Astrocyte (in vitro differentiated cells and primary cell): Measurements from ENCODE around the gene ZNF444. TPM values are rescaled to one million over a fixed set of nuclear protein-coding genes. Genes with fewer than 3 reads are reported as not detected.

Experiments
- DNase-seq: peaks from one replicate; pipeline ENCODE4 v3.0.0-alpha.2; 2010; ENCODE audit warnings: low read depth
- FAIRE-seq: peaks from 2 replicates; lab custom pipeline; 2011; peaks lifted over from hg19 to GRCh38; lab: Jason Lieb, UNC
- H2AFZ ChIP-seq: 2 replicates; pipeline ENCODE4 v1.6.0; 2012; ENCODE audit warnings: low read depth, low read length, inconsistent platforms
- H3K27ac ChIP-seq: 2 replicates; pipeline ENCODE4 v1.5.1; 2011; ENCODE audit warnings: low read depth, low read length, inconsistent platforms
- H3K27me3 ChIP-seq: 2 replicates; pipeline ENCODE4 v1.6.0; 2011; ENCODE audit warnings: low read length, inconsistent platforms; ENCODE audit not compliant: insufficient read depth
- H3K36me3 ChIP-seq: 2 replicates; pipeline ENCODE4 v1.5.1; 2011; ENCODE audit warnings: low read length, inconsistent platforms; ENCODE audit not compliant: insufficient read depth
- H3K4me1 ChIP-seq: 2 replicates; pipeline ENCODE4 v1.5.1; 2011; ENCODE audit warnings: low read length, inconsistent platforms; ENCODE audit not compliant: insufficient read depth
- H3K4me2 ChIP-seq: 2 replicates; pipeline ENCODE4 v1.6.0; 2012; ENCODE audit warnings: low read length, inconsistent platforms
- H3K4me3 ChIP-seq: 2 replicates; pipeline ENCODE4 v1.5.1; 2011; ENCODE audit warnings: low read depth, mild to moderate bottlenecking, low read length, inconsistent platforms; ENCODE audit not compliant: insufficient read depth
- H3K79me2 ChIP-seq: 2 replicates; pipeline ENCODE4 v1.6.0; 2012; ENCODE audit warnings: mild to moderate bottlenecking, low read length, inconsistent platforms; ENCODE audit not compliant: insufficient read depth
- H3K9ac ChIP-seq: 2 replicates; pipeline ENCODE4 v1.6.0; 2012; ENCODE audit warnings: mild to moderate bottlenecking, low read length, inconsistent platforms
- H3K9me3 ChIP-seq: 2 replicates; pipeline ENCODE4 v1.5.1; 2012; ENCODE audit warnings: low read depth, mild to moderate bottlenecking, low read length, inconsistent platforms; ENCODE audit not compliant: insufficient read depth
- H4K20me1 ChIP-seq: 2 replicates; pipeline ENCODE4 v1.6.0; 2012; ENCODE audit warnings: low read length, inconsistent platforms; ENCODE audit not compliant: insufficient read depth
- H3K27ac Mint-ChIP-seq: one replicate; pipeline ENCODE4 v1.8.0; 2021; ENCODE audit warnings: mild to moderate bottlenecking, mixed read lengths; ENCODE audit not compliant: unreplicated experiment
- H3K27me3 Mint-ChIP-seq: one replicate; pipeline ENCODE4 v1.8.0; 2021; ENCODE audit warnings: low read depth, mixed read lengths; ENCODE audit not compliant: unreplicated experiment
- H3K36me3 Mint-ChIP-seq: one replicate; pipeline ENCODE4 v1.8.0; 2021; ENCODE audit warnings: low read depth, mixed read lengths; ENCODE audit not compliant: unreplicated experiment
- H3K4me1 Mint-ChIP-seq: one replicate; pipeline ENCODE4 v1.8.0; 2021; ENCODE audit warnings: low read depth, mixed read lengths; ENCODE audit not compliant: unreplicated experiment
- H3K4me3 Mint-ChIP-seq: one replicate; pipeline ENCODE4 v1.8.0; 2021; ENCODE audit warnings: mild to moderate bottlenecking, moderate library complexity, mixed read lengths; ENCODE audit not compliant: unreplicated experiment
- H3K9me3 Mint-ChIP-seq: one replicate; pipeline ENCODE4 v1.8.0; 2021; ENCODE audit warnings: mild to moderate bottlenecking, mixed read lengths; ENCODE audit not compliant: unreplicated experiment
- EZH2 ChIP-seq: IDR thresholded peaks from 2 replicates; pipeline ENCODE4 v1.6.1; 2012; ENCODE audit warnings: mild to moderate bottlenecking, low read length, inconsistent platforms; ENCODE audit not compliant: insufficient read depth
- total RNA-seq: library from RNA; stranded (reverse); gene quantifications from 2 replicates; pipeline ENCODE4 v1.2.1, GENCODE V29; 2021
- TF ChIP-seq, protein P1 (sequence below): IDR thresholded peaks from 2 replicates; pipeline ENCODE4 v1.5.1; 2011; ENCODE audit warnings: low read depth, mild to moderate bottlenecking, inconsistent platforms, low read length, moderate library complexity; ENCODE audit not compliant: insufficient read depth

ZNF444 gene
- total RNA-seq, 1 donor from 2014 or later = 34.7 TPM

DNA sequence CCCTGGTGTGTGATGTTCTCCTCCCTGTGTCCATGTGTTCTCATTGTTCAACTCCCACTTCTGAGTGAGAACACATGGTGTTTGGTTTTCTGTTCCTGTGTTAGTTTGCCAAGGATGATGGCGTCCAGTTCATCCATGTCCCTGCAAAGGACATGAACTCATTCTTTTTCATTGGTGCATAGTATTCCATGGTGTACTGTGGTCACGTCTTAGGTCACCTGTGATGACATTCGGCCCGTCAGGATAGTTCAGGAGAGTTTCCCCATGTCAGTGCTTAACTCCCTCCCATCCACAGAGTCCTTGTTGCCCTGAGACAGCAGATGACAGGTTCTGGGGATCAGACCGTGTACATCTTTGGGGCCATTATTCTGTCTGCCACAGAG lies 8.6 kb downstream of the ZNF444 start:
- Histone ChIP-seq H3K9ac (no peak overlapping the region), H3K36me3 (no peaks in the 10 kb centered on the region), H3K4me1 (no peaks in the 10 kb centered on the region), H3K4me2 (no peak overlapping the region), H3K4me3 (no peak overlapping the region), H2AFZ (no peak overlapping the region), H3K9me3 (no peaks in the 10 kb centered on the region), H4K20me1 (peaks cover 48% of the 10 kb centered on the region), H3K27ac (no peak overlapping the region), H3K27me3 (no peaks in the 10 kb centered on the region), H3K79me2 (peaks cover 34% of the 10 kb centered on the region)
- peaks cover 11% of the 10 kb centered on the region for H3K4me1 Mint-ChIP-seq
- FAIRE-seq (no peak), DNase-seq (no peak)
- H3K27me3 Mint-ChIP-seq = no peaks in the 10 kb centered on the region
- peaks cover 13% of the 10 kb centered on the region for H3K36me3 Mint-ChIP-seq
- no peak for TF ChIP-seq EZH2
- TF ChIP-seq, protein P1, sequence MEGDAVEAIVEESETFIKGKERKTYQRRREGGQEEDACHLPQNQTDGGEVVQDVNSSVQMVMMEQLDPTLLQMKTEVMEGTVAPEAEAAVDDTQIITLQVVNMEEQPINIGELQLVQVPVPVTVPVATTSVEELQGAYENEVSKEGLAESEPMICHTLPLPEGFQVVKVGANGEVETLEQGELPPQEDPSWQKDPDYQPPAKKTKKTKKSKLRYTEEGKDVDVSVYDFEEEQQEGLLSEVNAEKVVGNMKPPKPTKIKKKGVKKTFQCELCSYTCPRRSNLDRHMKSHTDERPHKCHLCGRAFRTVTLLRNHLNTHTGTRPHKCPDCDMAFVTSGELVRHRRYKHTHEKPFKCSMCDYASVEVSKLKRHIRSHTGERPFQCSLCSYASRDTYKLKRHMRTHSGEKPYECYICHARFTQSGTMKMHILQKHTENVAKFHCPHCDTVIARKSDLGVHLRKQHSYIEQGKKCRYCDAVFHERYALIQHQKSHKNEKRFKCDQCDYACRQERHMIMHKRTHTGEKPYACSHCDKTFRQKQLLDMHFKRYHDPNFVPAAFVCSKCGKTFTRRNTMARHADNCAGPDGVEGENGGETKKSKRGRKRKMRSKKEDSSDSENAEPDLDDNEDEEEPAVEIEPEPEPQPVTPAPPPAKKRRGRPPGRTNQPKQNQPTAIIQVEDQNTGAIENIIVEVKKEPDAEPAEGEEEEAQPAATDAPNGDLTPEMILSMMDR = no peak
- H3K27ac Mint-ChIP-seq = no peak overlapping the region
- H3K9me3 Mint-ChIP-seq = peaks cover 2% of the 10 kb centered on the region
- no peak overlapping the region for H3K4me3 Mint-ChIP-seq

DNA sequence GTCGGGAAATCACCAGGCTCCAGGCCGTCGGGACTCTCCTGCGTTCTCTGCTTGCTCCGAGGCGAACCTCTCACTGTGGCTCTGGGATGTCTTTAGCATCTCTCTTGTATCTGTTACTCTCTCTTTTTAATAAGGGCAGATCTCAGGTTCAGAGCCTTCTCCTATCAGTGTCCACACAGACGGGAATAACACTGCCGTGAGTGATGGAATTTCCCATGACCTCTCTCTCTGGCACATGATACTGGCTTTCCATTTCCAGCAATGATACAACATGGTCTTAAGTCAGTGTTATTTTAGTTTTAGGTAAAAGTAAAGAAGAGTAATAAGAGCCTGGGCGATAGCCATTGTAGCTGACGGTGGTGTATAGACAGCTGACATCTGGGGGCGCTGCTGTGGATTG lies 9.3 kb downstream of the ZNF444 start:
- no peak for DNase-seq
- Histone ChIP-seq H3K79me2 (peaks cover 29% of the 10 kb centered on the region), H2AFZ (no peak overlapping the region), H3K27me3 (no peaks in the 10 kb centered on the region), H3K4me2 (no peak overlapping the region), H3K4me1 (no peaks in the 10 kb centered on the region), H4K20me1 (peaks cover 49% of the 10 kb centered on the region), H3K4me3 (no peak overlapping the region), H3K27ac (no peak overlapping the region), H3K9me3 (no peaks in the 10 kb centered on the region), H3K9ac (no peak overlapping the region), H3K36me3 (no peaks in the 10 kb centered on the region)
- no peak overlapping the region for H3K27ac Mint-ChIP-seq
- peaks cover 13% of the 10 kb centered on the region for H3K36me3 Mint-ChIP-seq
- no peak for TF ChIP-seq EZH2
- peaks cover 11% of the 10 kb centered on the region for H3K4me1 Mint-ChIP-seq
- no peak for FAIRE-seq
- peaks cover 2% of the 10 kb centered on the region for H3K9me3 Mint-ChIP-seq
- no peak overlapping the region for H3K4me3 Mint-ChIP-seq
- H3K27me3 Mint-ChIP-seq = no peaks in the 10 kb centered on the region

DNA sequence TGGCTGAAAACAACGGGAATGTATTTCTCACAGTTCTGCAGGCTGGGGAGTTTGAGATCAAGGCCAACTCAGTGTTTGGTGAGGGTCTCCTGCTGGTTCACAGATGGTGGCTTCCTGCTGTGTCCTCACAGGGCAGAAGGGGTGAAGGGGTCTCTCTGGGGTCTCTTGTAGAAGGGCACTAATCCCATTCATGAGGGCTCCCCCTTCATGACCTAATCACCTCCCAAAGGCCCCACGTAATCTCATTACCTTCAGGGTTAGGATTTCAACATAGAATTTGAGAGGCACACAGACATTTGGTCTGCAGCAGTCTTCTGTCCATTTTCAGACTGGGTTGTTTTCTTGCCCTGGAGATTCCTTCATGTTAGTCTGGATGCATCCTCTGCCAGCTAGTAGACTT lies 11.6 kb downstream of the ZNF444 start:
- peaks cover 42% of the 10 kb centered on the region for H4K20me1 ChIP-seq
- H2AFZ ChIP-seq = no peak overlapping the region
- TF ChIP-seq, protein P1 = no peak
- no peak for TF ChIP-seq EZH2
- H3K4me1 Mint-ChIP-seq = peaks cover 11% of the 10 kb centered on the region
- H3K79me2 ChIP-seq = peaks cover 26% of the 10 kb centered on the region
- H3K9ac ChIP-seq = no peak overlapping the region
- DNase-seq (no peak), FAIRE-seq (no peak)
- H3K36me3 ChIP-seq = no peaks in the 10 kb centered on the region
- no peak overlapping the region for H3K4me3 ChIP-seq
- H3K4me2 ChIP-seq = no peak overlapping the region
- H3K27ac ChIP-seq = no peak overlapping the region
- no peak overlapping the region for H3K4me3 Mint-ChIP-seq
- peaks cover 2% of the 10 kb centered on the region for H3K9me3 Mint-ChIP-seq
- no peaks in the 10 kb centered on the region for H3K4me1 ChIP-seq
- no peaks in the 10 kb centered on the region for H3K9me3 ChIP-seq
- H3K36me3 Mint-ChIP-seq = peaks cover 23% of the 10 kb centered on the region
- H3K27me3 Mint-ChIP-seq = no peaks in the 10 kb centered on the region
- no peaks in the 10 kb centered on the region for H3K27me3 ChIP-seq
- peak overlapping the region; percentile 34 for H3K27ac Mint-ChIP-seq
